ENCODE measurements around the gene FOXC1. TPM values are rescaled to one million over a fixed set of nuclear protein-coding genes. Genes with fewer than 3 reads are reported as not detected.

The FOXC1 gene
- total RNA-seq, 1 donor from 2014 or later: 7.1 TPM

GRCh38 chr6:1643111-1643510 is 33.4 kb downstream of the FOXC1 start:
- no peak overlapping the region for H3K4me3 ChIP-seq
- no peaks in the 10 kb centered on the region for H3K36me3 ChIP-seq
- DNase-seq: no peak
- no peak overlapping the region for H3K27ac ChIP-seq (replicated peaks)
- no peaks in the 10 kb centered on the region for H3K27me3 ChIP-seq (ENCODE audit: low read depth)
- intact Hi-C loops (cut with micrococcal nuclease): no loop called here
- peaks cover 10% of the 10 kb centered on the region for H3K4me1 ChIP-seq
- TF ChIP-seq, protein P1, sequence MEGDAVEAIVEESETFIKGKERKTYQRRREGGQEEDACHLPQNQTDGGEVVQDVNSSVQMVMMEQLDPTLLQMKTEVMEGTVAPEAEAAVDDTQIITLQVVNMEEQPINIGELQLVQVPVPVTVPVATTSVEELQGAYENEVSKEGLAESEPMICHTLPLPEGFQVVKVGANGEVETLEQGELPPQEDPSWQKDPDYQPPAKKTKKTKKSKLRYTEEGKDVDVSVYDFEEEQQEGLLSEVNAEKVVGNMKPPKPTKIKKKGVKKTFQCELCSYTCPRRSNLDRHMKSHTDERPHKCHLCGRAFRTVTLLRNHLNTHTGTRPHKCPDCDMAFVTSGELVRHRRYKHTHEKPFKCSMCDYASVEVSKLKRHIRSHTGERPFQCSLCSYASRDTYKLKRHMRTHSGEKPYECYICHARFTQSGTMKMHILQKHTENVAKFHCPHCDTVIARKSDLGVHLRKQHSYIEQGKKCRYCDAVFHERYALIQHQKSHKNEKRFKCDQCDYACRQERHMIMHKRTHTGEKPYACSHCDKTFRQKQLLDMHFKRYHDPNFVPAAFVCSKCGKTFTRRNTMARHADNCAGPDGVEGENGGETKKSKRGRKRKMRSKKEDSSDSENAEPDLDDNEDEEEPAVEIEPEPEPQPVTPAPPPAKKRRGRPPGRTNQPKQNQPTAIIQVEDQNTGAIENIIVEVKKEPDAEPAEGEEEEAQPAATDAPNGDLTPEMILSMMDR (IDR thresholded peaks at IDR 0.05; ENCODE audit: borderline replicate concordance): no peak
- no peaks in the 10 kb centered on the region for H3K9me3 ChIP-seq (replicated peaks)

- Histone ChIP-seq H3K4me3 (no peak overlapping the region), H3K36me3 (no peaks in the 10 kb centered on the region), H3K4me1 (peaks cover 10% of the 10 kb centered on the region), H3K9me3 (replicated peaks) (no peaks in the 10 kb centered on the region), H3K27me3 (ENCODE audit: low read depth) (no peaks in the 10 kb centered on the region), H3K27ac (replicated peaks) (no peak overlapping the region)
- TF ChIP-seq, protein P1 (IDR thresholded peaks at IDR 0.05; ENCODE audit: borderline replicate concordance): no peak
- DNase-seq: no peak
- intact Hi-C loops (cut with micrococcal nuclease): no loop called here
These were observed 34.2 kb downstream of the FOXC1 start for GRCh38 chr6:1643830-1644445.

GRCh38 chr6:1644516-1645060 is 34.9 kb downstream of the FOXC1 start:
- Histone ChIP-seq H3K4me1 (peaks cover 10% of the 10 kb centered on the region), H3K36me3 (no peaks in the 10 kb centered on the region), H3K9me3 (replicated peaks) (no peaks in the 10 kb centered on the region), H3K27me3 (ENCODE audit: low read depth) (no peaks in the 10 kb centered on the region), H3K27ac (replicated peaks) (no peak overlapping the region), H3K4me3 (no peak overlapping the region)
- intact Hi-C loops (cut with micrococcal nuclease): no loop called here
- DNase-seq: no peak
- TF ChIP-seq, protein P1 (IDR thresholded peaks at IDR 0.05; ENCODE audit: borderline replicate concordance): no peak

GRCh38 chr6:1645466-1646185 is 35.9 kb downstream of the FOXC1 start:
- Histone ChIP-seq H3K4me3 (no peak overlapping the region), H3K4me1 (peaks cover 10% of the 10 kb centered on the region), H3K9me3 (replicated peaks) (no peaks in the 10 kb centered on the region), H3K27ac (replicated peaks) (no peak overlapping the region), H3K27me3 (ENCODE audit: low read depth) (no peaks in the 10 kb centered on the region), H3K36me3 (no peaks in the 10 kb centered on the region)
- intact Hi-C loops (cut with micrococcal nuclease): no loop called here
- no peak for DNase-seq
- TF ChIP-seq, protein P1 (IDR thresholded peaks at IDR 0.05; ENCODE audit: borderline replicate concordance): no peak

DNA sequence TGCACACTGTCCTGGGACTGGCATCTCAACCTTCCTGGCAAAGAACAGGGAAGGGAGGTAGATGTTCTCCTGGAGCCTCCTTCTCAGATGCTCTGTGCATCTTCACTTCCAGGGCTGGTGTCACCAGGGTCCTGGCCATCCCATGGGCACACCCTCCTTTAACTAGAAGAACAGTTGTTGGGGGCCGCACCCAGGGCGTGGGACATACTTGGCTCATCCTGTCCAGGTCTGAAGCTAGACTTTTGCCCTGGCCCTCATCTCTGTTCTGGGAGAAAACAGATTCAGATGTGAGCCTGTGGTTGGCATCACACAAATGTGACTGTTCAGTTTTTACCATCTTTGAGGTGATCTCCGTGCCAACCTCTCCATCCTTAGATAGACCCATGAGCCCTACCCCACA is 41.6 kb downstream of the FOXC1 start:
- H3K4me3 ChIP-seq: no peak overlapping the region
- intact Hi-C loops (cut with micrococcal nuclease): no loop called here
- no peaks in the 10 kb centered on the region for H3K27me3 ChIP-seq (ENCODE audit: low read depth)
- no peaks in the 10 kb centered on the region for H3K9me3 ChIP-seq (replicated peaks)
- TF ChIP-seq, protein P1 (IDR thresholded peaks at IDR 0.05; ENCODE audit: borderline replicate concordance): no peak
- no peak overlapping the region for H3K27ac ChIP-seq (replicated peaks)
- no peak for DNase-seq
- H3K36me3 ChIP-seq: no peaks in the 10 kb centered on the region
- no peaks in the 10 kb centered on the region for H3K4me1 ChIP-seq
